22Rv1 (cell line): ENCODE results near the gene TMEM106B.

Source experiments
- H3K27ac ChIP-seq: fragments of 450-650 bp; 2 replicates; pipeline ENCODE4 v1.5.1; 2017
- CTCF ChIP-seq: fragments of 450-650 bp; IDR thresholded peaks from 2 replicates; pipeline ENCODE4 v1.5.1; 2017; ENCODE audit warnings: mild to moderate bottlenecking
- ZFX ChIP-seq: fragments of 450-650 bp; IDR thresholded peaks from 2 replicates; pipeline ENCODE4 v1.6.1; 2017; ENCODE audit warnings: antibody characterized with exemption, borderline replicate concordance

TMEM106B gene

GRCh38 chr7:12269100-12269895 is 58.2 kb downstream of the TMEM106B start:
- TF ChIP-seq CTCF: no peak
- TF ChIP-seq ZFX: no peak
- no peak overlapping the region for H3K27ac ChIP-seq

GRCh38 chr7:12281038-12281437 is 69.9 kb downstream of the TMEM106B start:
- no peak for TF ChIP-seq ZFX
- TF ChIP-seq CTCF: no peak
- no peak overlapping the region for H3K27ac ChIP-seq

- TF ChIP-seq CTCF: no peak
- TF ChIP-seq ZFX: no peak
- H3K27ac ChIP-seq: no peak overlapping the region
Measured at GRCh38 chr7:12287901-12288300, 76.8 kb downstream of the TMEM106B start.

GRCh38 chr7:12289996-12290395 is 78.9 kb downstream of the TMEM106B start:
- no peak for TF ChIP-seq ZFX
- H3K27ac ChIP-seq: no peak overlapping the region

GRCh38 chr7:12290761-12291160 is 79.7 kb downstream of the TMEM106B start:
- TF ChIP-seq ZFX: no peak
- TF ChIP-seq CTCF: no peak
- no peak overlapping the region for H3K27ac ChIP-seq

- H3K27ac ChIP-seq: no peak overlapping the region
- no peak for TF ChIP-seq ZFX
- peak; percentile 80 for TF ChIP-seq CTCF
Measured at GRCh38 chr7:12291870-12292269, 80.8 kb downstream of the TMEM106B start.
